ENCODE data around the gene NTM.

NTM gene

GRCh38 chr11:132171031-132171430 is 800.6 kb downstream of the NTM start:
- no peak overlapping the region for H3K27ac ChIP-seq
- DNase-seq (ENCODE audit: low read depth, low spot score): no peak

GRCh38 chr11:132174362-132175255 is 804.2 kb downstream of the NTM start:
- DNase-seq (ENCODE audit: low read depth, low spot score): no peak
- no peak overlapping the region for H3K27ac ChIP-seq

- H3K27ac ChIP-seq: no peak overlapping the region
- DNase-seq (ENCODE audit: low read depth, low spot score): no peak
Observed at GRCh38 chr11:132177106-132177505, 806.7 kb downstream of the NTM start.

- no peak for DNase-seq (ENCODE audit: low read depth, low spot score)
- H3K27ac ChIP-seq: no peak overlapping the region
Observed at GRCh38 chr11:132184079-132184478, 813.7 kb downstream of the NTM start.

- no peak overlapping the region for H3K27ac ChIP-seq
- DNase-seq (ENCODE audit: low read depth, low spot score): no peak
Observed at GRCh38 chr11:132185726-132186592, 815.5 kb downstream of the NTM start.

GRCh38 chr11:132186699-132187098 is 816.3 kb downstream of the NTM start:
- H3K27ac ChIP-seq: no peak overlapping the region
- DNase-seq (ENCODE audit: low read depth, low spot score): no peak

GRCh38 chr11:132187386-132187785 is 817.0 kb downstream of the NTM start:
- DNase-seq (ENCODE audit: low read depth, low spot score): no peak
- no peak overlapping the region for H3K27ac ChIP-seq

- DNase-seq (ENCODE audit: low read depth, low spot score): no peak
- H3K27ac ChIP-seq: no peak overlapping the region
Observed at GRCh38 chr11:132187814-132188213, 817.4 kb downstream of the NTM start.

DNA sequence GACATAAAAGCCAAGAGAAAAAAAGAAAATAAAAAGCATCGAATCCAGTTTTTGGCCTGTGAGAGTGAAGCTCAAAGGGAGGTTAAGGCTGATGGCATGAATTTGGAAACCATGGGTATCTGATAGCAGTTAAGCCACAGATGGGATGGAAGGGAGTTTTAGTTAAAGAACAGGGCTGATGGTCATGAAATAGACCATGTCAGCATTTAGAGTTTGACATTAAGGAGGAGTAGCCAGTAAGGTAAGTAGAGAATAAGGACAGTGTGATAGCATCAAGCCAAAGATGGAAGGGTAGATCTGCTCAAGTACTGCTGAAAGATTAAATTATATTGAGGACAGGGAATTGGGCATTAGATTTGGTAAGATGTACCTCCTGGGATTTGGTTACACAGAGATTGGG is 826.5 kb downstream of the NTM start:
- no peak for DNase-seq (ENCODE audit: low read depth, low spot score)
- no peak overlapping the region for H3K27ac ChIP-seq

- H3K27ac ChIP-seq: no peak overlapping the region
- DNase-seq (ENCODE audit: low read depth, low spot score): no peak
Observed at GRCh38 chr11:132200353-132200936, 830.0 kb downstream of the NTM start.

DNA sequence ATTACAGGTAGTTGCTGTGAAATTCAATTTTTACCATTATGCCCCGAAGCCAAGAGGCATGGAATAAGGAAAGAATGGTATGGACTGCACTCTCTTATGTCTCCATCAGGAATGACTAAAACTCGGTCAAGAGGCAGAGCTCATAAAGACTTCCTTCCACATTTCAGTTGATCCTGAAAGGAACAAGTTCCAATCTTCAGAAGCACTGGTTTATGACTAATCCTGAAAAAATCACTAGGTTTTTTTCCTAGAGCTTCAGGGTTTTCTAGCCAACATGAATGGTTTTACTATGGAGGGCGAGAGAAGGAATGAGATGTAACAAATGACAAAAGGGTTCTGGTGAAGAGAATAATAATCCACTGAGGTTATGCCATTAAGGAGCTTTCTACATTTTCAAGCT is 832.2 kb downstream of the NTM start:
- H3K27ac ChIP-seq: no peak overlapping the region
- DNase-seq (ENCODE audit: low read depth, low spot score): no peak

DNA sequence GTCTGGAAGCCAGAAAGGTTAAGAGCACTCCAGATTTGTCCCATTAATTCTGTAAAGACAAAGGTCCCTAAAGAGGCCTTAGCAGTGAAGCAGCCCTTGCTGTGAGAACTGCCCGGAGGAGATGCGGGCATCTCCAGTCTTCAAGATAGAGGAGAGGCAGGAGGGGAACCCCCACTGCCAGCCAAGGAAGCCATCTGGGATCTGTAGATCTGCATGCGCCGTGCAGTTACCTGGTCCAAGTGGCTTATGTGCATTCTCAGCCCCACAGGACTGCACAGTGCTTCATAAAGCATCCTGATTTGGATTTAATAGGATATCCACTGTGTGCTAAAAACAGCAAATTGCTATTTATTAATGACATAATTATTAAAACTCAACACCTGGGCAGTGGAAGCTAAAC is 834.6 kb downstream of the NTM start:
- H3K27ac ChIP-seq: no peak overlapping the region

GRCh38 chr11:132205496-132205895 is 835.1 kb downstream of the NTM start:
- H3K27ac ChIP-seq: no peak overlapping the region
- DNase-seq (ENCODE audit: low read depth, low spot score): no peak

More for the DNA sequence above, 834.6 kb downstream of the NTM start:
- DNase-seq (ENCODE audit: low read depth, low spot score): no peak

GRCh38 chr11:132206993-132207392 is 836.6 kb downstream of the NTM start:
- H3K27ac ChIP-seq: no peak overlapping the region
- DNase-seq (ENCODE audit: low read depth, low spot score): no peak

DNA sequence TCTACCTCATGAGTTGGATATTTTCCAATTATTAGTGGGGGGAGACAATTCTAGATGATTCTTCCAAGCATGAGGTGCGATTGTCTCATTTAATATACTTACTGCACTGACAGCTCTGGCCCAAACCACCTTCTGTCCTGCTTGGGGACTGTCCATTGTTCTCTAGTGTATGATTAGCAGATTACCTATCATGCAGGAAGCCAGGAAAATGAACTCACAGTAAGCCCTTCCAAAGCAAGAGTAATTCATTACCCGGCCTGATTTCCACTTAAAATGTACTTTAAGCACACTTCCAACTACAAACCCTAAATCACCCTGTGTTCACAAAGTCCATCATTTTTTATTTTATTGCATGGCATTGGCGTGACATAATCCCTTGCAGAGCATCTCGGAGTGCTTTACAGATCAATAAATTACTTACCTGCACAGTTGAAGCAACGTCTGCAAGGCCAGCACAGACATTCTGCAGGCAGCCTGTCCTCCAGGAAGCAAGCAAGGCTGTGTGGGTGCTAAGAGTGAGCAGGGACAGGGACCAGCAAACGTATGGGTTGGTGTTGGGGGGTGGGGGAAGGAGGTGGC is 838.2 kb downstream of the NTM start:
- H3K27ac ChIP-seq: no peak overlapping the region
- no peak for DNase-seq (ENCODE audit: low read depth, low spot score)

DNA sequence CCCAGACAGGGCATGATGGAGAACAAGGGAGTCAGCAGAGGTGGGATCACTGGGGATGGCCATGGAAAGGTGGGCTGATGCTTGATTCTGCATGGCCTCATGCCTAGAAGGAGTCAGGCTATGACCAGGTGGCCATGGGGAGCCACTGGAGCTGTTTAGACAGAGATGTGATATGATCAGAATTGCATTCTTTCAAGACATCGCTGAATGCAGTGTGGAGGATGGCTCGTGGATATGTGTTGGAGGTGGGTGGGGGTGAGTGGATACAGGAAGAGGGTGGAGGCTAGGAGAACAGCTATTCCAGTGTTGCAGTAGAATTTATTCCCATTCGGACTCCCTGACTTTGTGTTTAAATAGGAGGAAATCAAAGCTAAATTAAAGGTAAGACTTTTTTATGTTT is 841.1 kb downstream of the NTM start:
- DNase-seq (ENCODE audit: low read depth, low spot score): no peak
- H3K27ac ChIP-seq: no peak overlapping the region

DNA sequence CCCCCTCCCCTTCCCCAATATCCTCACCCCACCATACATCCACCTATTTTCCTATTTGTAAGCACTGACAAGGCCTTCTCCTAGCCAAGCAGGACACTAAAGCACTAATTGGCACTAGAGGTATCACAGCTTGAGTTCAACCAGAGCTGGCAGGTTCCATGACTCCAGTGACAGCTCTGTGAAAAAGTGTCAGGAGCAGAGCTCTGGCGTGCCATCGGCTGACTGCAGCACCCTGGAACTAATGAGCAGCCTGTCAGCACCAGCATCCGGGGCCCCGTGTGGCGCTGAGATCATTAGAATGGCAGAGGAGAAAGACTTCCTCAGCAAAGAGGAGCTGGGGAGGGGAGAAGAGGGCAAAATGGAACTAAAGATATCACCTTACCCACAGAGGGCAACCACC is 847.4 kb downstream of the NTM start:
- no peak overlapping the region for H3K27ac ChIP-seq
- DNase-seq (ENCODE audit: low read depth, low spot score): no peak

DNA sequence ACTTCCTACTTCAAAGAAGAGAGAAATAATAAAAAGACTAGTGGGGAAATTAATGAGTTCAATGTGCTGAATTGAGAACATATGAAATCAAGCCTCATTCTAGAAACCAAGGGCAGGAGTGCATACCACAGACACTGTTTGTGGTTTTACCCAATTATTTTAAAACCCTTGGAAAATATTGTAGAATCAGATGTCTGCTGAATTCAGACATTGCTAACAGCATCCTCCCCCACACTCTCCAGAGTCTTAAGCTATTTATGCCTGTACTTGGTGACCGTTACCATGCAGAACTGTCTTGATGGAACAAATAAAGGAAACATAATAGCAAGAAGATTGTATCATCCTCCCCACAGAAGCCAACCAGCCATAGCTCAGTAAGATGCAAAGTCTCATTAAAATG is 850.1 kb downstream of the NTM start:
- H3K27ac ChIP-seq: no peak overlapping the region
- no peak for DNase-seq (ENCODE audit: low read depth, low spot score)

DNA sequence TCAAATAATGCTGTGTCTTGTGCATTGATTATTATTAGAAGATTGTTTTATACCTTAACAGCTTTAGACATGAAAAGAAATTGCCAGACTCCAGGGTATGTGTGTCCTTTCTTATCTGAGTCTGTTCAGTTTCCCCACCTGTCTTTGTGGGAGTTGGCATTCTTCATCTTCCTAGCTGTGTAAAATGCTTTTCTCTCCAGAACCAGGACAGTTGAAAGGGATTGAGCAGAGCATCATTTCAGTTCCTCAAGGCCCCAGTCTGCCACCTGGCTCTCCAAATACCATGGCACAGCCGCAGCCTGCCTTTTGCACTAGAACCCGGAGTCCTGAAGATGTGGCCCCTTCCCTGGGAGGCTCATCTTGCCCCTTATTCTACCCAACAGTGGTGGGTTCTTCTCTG is 851.9 kb downstream of the NTM start:
- H3K27ac ChIP-seq: no peak overlapping the region
- no peak for DNase-seq (ENCODE audit: low read depth, low spot score)

DNA sequence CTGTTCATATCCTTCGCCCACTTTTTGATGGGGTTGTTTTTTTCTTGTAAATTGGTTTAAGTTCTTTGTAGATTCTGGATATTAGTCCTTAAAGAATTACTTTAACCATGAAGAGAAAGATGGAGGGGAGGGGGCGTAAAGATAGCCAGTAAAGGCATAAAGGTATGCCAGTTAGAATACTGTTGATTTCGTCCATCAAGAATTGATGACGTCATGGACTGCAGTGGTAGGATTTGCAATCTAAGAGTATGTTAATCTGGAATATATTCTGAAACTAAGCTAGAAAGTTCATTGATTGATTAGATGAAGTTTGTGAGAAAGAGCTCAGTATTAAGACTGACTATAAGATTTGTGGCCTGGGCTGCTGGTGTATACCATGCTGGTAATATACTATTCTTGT is 856.1 kb downstream of the NTM start:
- no peak overlapping the region for H3K27ac ChIP-seq
- no peak for DNase-seq (ENCODE audit: low read depth, low spot score)
